K562 (cell line): ENCODE measurements around the gene CSNK1A1. TPM values are rescaled to one million over a fixed set of nuclear protein-coding genes. Genes with fewer than 3 reads are reported as not detected.

Experiments
- ATAC-seq: fragments of 200-7000 bp; cut with Tn5 transposase; 3 replicates; pipeline ENCODE4 v1.9.1; 2020; ENCODE audit warnings: moderate library complexity
- BruUV-seq: library from RNA; stranded (reverse); fragments of 400-500 nt; replicated peaks from 2 replicates; lab custom pipeline; 2021; lab: Mats Ljungman, UMichigan
- CTCF ChIA-PET: fragments of 300-600 bp; formaldehyde crosslinking; extraction: SDS; loops from one replicate; lab custom pipeline; 2021; ENCODE audit warnings: low intra/inter-chr PET ratio; lab: Yijun Ruan, JAX
- POLR2A ChIA-PET: fragments of 300-600, 350-650 bp; sonication (Branson Sonifier 250); formaldehyde crosslinking; extraction: SDS; loops from one replicate; lab custom pipeline; 2021; ENCODE audit warnings: antibody characterized with exemption, inconsistent platforms; lab: Yijun Ruan, JAX
- DNase-seq, 4 experiments: peaks; one replicate each; pipeline versions ENCODE4 v3.0.0 to v3.0.0-alpha.2; 2011 to 2018; ENCODE audit warnings: low spot score in 3 of 4, mixed read lengths in 3 of 4; ENCODE audit errors: extremely low read depth in 1 of 4
- FAIRE-seq: peaks from 2 replicates; lab custom pipeline; 2011; peaks lifted over from hg19 to GRCh38; lab: Jason Lieb, UNC
- H2AFZ ChIP-seq: 2 replicates; pipeline ENCODE4 v1.6.0; 2011; ENCODE audit warnings: low read depth, low read length, control low read depth, inconsistent platforms
- H3K27ac ChIP-seq: fragments of 200-600 bp; 3 replicates; pipeline ENCODE4 v1.8.0; 2011; ENCODE audit warnings: low read depth, mild to moderate bottlenecking, control low read depth, inconsistent platforms, low read length, moderate library complexity, mixed read lengths; ENCODE audit errors: extremely low read depth
- H3K27me3 ChIP-seq, 2 experiments: fragments of 300-600 bp in 1 of 2; 2 replicates in 1 of 2; 3 replicates in 1 of 2; pipeline versions ENCODE4 v1.6.0 to v1.8.0; 2011; ENCODE audit warnings: inconsistent platforms in 2 of 2, low read length in 2 of 2, mild to moderate bottlenecking in 1 of 2, mixed read lengths in 1 of 2, moderate library complexity in 1 of 2; ENCODE audit not compliant: control insufficient read depth in 2 of 2, insufficient read depth in 2 of 2
- H3K36me3 ChIP-seq: fragments of 300-600 bp; 3 replicates; pipeline ENCODE4 v1.8.0; 2011; ENCODE audit warnings: mild to moderate bottlenecking, low read length, inconsistent platforms; ENCODE audit not compliant: control insufficient read depth, insufficient read depth
- H3K4me1 ChIP-seq, 2 experiments: fragments of 200-600 bp in 1 of 2; replicated peaks in 1 of 2; 2 replicates in 1 of 2; 3 replicates in 1 of 2; pipeline versions ENCODE4 v1.5.1 to v1.8.0; 2011; ENCODE audit warnings: inconsistent platforms in 2 of 2, low read length in 2 of 2, mild to moderate bottlenecking in 1 of 2, mixed read lengths in 1 of 2, moderate library complexity in 1 of 2; ENCODE audit not compliant: control insufficient read depth in 2 of 2, insufficient read depth in 2 of 2
- H3K4me2 ChIP-seq: 2 replicates; pipeline ENCODE4 v1.6.1; 2011; ENCODE audit warnings: low read length, control low read depth, inconsistent platforms, mixed read lengths; ENCODE audit not compliant: insufficient read depth
- H3K4me3 ChIP-seq: fragments of 200-600 bp; sonication (generic), shearing (Covaris generic); 2 replicates; pipeline ENCODE4 v1.5.1; 2016; ENCODE audit warnings: control low read depth, inconsistent platforms
- H3K79me2 ChIP-seq: fragments of 200-600 bp; 3 replicates; pipeline ENCODE4 v1.8.0; 2011; ENCODE audit warnings: low read length, inconsistent platforms; ENCODE audit not compliant: control insufficient read depth, insufficient read depth
- H3K9ac ChIP-seq, 2 experiments: 2 replicates each; pipeline versions ENCODE4 v1.6.0 to v1.6.1; 2011; ENCODE audit warnings: low read depth in 2 of 2, low read length in 2 of 2, control low read depth in 1 of 2, inconsistent platforms in 1 of 2, mild to moderate bottlenecking in 1 of 2, mixed read lengths in 1 of 2; ENCODE audit not compliant: insufficient read depth in 1 of 2
- H3K9me1 ChIP-seq: one replicate; pipeline ENCODE4 v1.6.0; 2011; ENCODE audit warnings: inconsistent platforms, mild to moderate bottlenecking, low read length, moderate library complexity; ENCODE audit not compliant: control insufficient read depth, insufficient read depth
- H3K9me3 ChIP-seq: replicated peaks from 2 replicates; pipeline ENCODE4 v1.5.1; 2011; ENCODE audit warnings: low read depth, low read length, inconsistent platforms; ENCODE audit not compliant: control insufficient read depth, insufficient read depth
- H4K20me1 ChIP-seq: replicated peaks from 2 replicates; pipeline ENCODE4 v1.6.1; 2011; ENCODE audit warnings: low read length, inconsistent platforms, mixed read lengths; ENCODE audit not compliant: control insufficient read depth, insufficient read depth
- CHD4 ChIP-seq: fragments of 200-600 bp; sonication (generic); IDR thresholded peaks from 3 replicates; pipeline ENCODE4 v1.6.1; 2012; ENCODE audit warnings: low read depth, mild to moderate bottlenecking, mixed read lengths, low read length, inconsistent platforms; ENCODE audit not compliant: insufficient read depth, insufficient replicate concordance, poor library complexity, severe bottlenecking
- FOS ChIP-seq: IDR thresholded peaks from 3 replicates; pipeline ENCODE4 v1.6.1; 2011; ENCODE audit not compliant: insufficient read length; ENCODE audit errors: extremely low read depth
- MEIS2 ChIP-seq: fragments of 450-650 bp; IDR thresholded peaks from 2 replicates; pipeline ENCODE4 v1.6.1; 2014; ENCODE audit warnings: mild to moderate bottlenecking; ENCODE audit not compliant: partially characterized antibody
- TEAD2 ChIP-seq: fragments of 450-650 bp; IDR thresholded peaks from 2 replicates; pipeline ENCODE4 v1.6.1; 2016; ENCODE audit warnings: missing genetic modification characterization, control low read depth, missing compliant biosample characterization
- WGBS: fragments of 100-300 bp; shearing (Covaris generic); methylation state at CpG from one replicate; pipeline ENCODE4 v1.1.6; 2016; ENCODE audit warnings: low coverage, mixed read lengths; ENCODE audit not compliant: insufficient coverage; ENCODE audit errors: missing lambda C conversion rate; 5-methylcytosine and 5-hydroxymethylcytosine counted together
- in situ Hi-C: fragments of 300-500 bp; cut with MboI; formaldehyde crosslinking; loops from 4 replicates; pipeline ENCODE4 v1.15.0; 2018; ENCODE audit warnings: inconsistent platforms, mixed read lengths
- intact Hi-C: fragments of 100-400 bp; cut with micrococcal nuclease; formaldehyde crosslinking; loops from 2 replicates; pipeline ENCODE4 v1.14.2; 2022
- polyA plus RNA-seq, 8 experiments: library from polyadenylated mRNA; depleted of rRNA in 4 of 8; stranded (reverse) in 5 of 8; unstranded in 3 of 8; fragments of >200 nt; fragmentation: Nextera tagmentation in 2 of 8; fragmentation: Illumina TruSeq in 1 of 8; extraction: Ambion mirVana in 2 of 8; extraction: Trizol in 1 of 8; gene quantifications; 2 replicates each; pipeline versions ENCODE4 v1.2.1 to v1.2.3, GENCODE V29; 2011 to 2014; ENCODE audit warnings: inconsistent platforms in 1 of 8, missing spikeins in 1 of 8
- total RNA-seq, 7 experiments: library from RNA; depleted of rRNA in 6 of 7; stranded (reverse); fragments of >200 nt in 6 of 7; fragmentation: Illumina TruSeq in 2 of 7; extraction: Trizol in 2 of 7; gene quantifications; 2 replicates each; pipeline versions ENCODE4 v1.2.1 to v1.2.3, GENCODE V29; 2011 to 2021; ENCODE audit warnings: low replicate concordance in 1 of 7
- TF ChIP-seq, protein P1 (sequence below): fragments of 200-800 bp; sonication (Bioruptor generic); IDR thresholded peaks from 2 replicates; pipeline ENCODE4 v1.6.1; 2017; ENCODE audit warnings: missing genetic modification characterization, missing compliant biosample characterization
- TF ChIP-seq, protein P2 (sequence below): sonication (generic); formaldehyde crosslinking; IDR thresholded peaks from 2 replicates; pipeline ENCODE4 v1.8.0; 2023; ENCODE audit warnings: mild to moderate bottlenecking, missing genetic modification reagents

CSNK1A1 gene
- total and polyA plus RNA-seq, 9 of the 15 experiments (the other 6 are each of a cell fraction or from before 2014, with no cell fraction given) = 49.1 to 196 (median 154) TPM

DNA sequence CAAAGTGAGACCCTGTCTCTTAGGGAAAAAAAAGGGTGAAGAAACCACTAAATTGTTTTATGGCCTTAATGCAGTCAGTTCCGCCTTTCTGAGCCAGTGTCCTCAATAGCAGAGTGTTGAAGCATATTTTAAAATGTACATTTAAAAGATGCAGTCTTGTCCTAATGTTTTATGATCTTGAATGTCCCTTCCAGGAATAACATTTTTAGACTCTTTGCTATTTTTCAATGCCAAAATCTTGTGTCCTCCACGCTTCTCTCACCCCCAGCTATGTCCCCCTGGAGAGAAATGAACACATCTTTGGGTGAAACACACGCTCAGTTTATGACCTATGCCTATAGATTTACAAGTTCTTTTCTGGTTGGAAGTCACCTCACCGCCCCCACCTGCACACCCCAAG is 69.8 kb downstream of the CSNK1A1 start:
- intact Hi-C loops = no loop called here
- FAIRE-seq = no peak
- H2AFZ ChIP-seq = no peak overlapping the region
- H3K27ac ChIP-seq = no peak overlapping the region
- no peaks in the 10 kb centered on the region for H3K9me3 ChIP-seq
- POLR2A ChIA-PET = no interaction called here
- H3K79me2 ChIP-seq = no peaks in the 10 kb centered on the region
- H3K9me1 ChIP-seq = no peaks in the 10 kb centered on the region
- H3K4me2 ChIP-seq = no peak overlapping the region
- H3K36me3 ChIP-seq = no peaks in the 10 kb centered on the region
- TF ChIP-seq MEIS2 (no peak), CHD4 (no peak), FOS (no peak), TEAD2 (tag) (no peak)
- TF ChIP-seq, protein P1, sequence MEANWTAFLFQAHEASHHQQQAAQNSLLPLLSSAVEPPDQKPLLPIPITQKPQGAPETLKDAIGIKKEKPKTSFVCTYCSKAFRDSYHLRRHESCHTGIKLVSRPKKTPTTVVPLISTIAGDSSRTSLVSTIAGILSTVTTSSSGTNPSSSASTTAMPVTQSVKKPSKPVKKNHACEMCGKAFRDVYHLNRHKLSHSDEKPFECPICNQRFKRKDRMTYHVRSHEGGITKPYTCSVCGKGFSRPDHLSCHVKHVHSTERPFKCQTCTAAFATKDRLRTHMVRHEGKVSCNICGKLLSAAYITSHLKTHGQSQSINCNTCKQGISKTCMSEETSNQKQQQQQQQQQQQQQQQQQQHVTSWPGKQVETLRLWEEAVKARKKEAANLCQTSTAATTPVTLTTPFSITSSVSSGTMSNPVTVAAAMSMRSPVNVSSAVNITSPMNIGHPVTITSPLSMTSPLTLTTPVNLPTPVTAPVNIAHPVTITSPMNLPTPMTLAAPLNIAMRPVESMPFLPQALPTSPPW (CRISPR knock-in tag) = no peak
- TF ChIP-seq, protein P2, sequence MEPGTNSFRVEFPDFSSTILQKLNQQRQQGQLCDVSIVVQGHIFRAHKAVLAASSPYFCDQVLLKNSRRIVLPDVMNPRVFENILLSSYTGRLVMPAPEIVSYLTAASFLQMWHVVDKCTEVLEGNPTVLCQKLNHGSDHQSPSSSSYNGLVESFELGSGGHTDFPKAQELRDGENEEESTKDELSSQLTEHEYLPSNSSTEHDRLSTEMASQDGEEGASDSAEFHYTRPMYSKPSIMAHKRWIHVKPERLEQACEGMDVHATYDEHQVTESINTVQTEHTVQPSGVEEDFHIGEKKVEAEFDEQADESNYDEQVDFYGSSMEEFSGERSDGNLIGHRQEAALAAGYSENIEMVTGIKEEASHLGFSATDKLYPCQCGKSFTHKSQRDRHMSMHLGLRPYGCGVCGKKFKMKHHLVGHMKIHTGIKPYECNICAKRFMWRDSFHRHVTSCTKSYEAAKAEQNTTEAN (CRISPR knock-in tag) = no peak
- TF ChIP-seq, all 486 proteins: peak for 0
- no TSS peak for BruUV-seq
- DNase-seq (no peak), ATAC-seq (no peak)
- Histone ChIP-seq H3K4me1 (peaks cover 10 to 13% of the 10 kb centered on the region in 2 experiments; a peak in 4 of 5 replicates), H3K9ac (no peak overlapping the region), H3K27me3 (no peaks in the 10 kb centered on the region), H4K20me1 (no peaks in the 10 kb centered on the region), H3K4me3 (no peak overlapping the region)
- in situ Hi-C loops = no loop called here
- WGBS = 46% methylated on average over 4 of the region's 4 CpGs
- CTCF ChIA-PET = no interaction called here
